H9 (cell line): ENCODE measurements around the gene NECTIN1. TPM values are rescaled to one million over a fixed set of nuclear protein-coding genes. Genes with fewer than 3 reads are reported as not detected.
A peak's percentile ranks its signal among the peaks of the same experiment; 100 is the strongest.

Experiments
- DNase-seq: peaks from one replicate; pipeline ENCODE4 v3.0.0-alpha.2; 2017
- H2AFZ ChIP-seq: one replicate; pipeline ENCODE4 v1.6.1; 2013; ENCODE audit warnings: mild to moderate bottlenecking, low read length, control low read depth, moderate library complexity
- H2AK5ac ChIP-seq: 2 replicates; pipeline ENCODE4 v1.6.1; 2013; ENCODE audit warnings: low read length, control low read depth, mixed read lengths; ENCODE audit not compliant: insufficient read length
- H2BK120ac ChIP-seq: one replicate; pipeline ENCODE4 v1.6.1; 2013; ENCODE audit warnings: low read depth, mild to moderate bottlenecking, low read length, control low read depth, inconsistent platforms; ENCODE audit not compliant: poor library complexity, severe bottlenecking
- H2BK12ac ChIP-seq: 2 replicates; pipeline ENCODE4 v1.6.1; 2013; ENCODE audit warnings: low read length, control low read depth, mixed read lengths, low read depth; ENCODE audit not compliant: insufficient read length
- H2BK15ac ChIP-seq: 2 replicates; pipeline ENCODE4 v1.6.1; 2013; ENCODE audit warnings: low read depth, low read length, control low read depth
- H2BK20ac ChIP-seq: one replicate; pipeline ENCODE4 v1.6.1; 2013; ENCODE audit warnings: low read depth, mild to moderate bottlenecking, low read length, control low read depth, inconsistent platforms; ENCODE audit not compliant: poor library complexity, severe bottlenecking
- H2BK5ac ChIP-seq: 2 replicates; pipeline ENCODE4 v1.6.1; 2013; ENCODE audit warnings: low read length, control low read depth, mixed read lengths; ENCODE audit not compliant: insufficient read length
- H3K14ac ChIP-seq: 2 replicates; pipeline ENCODE4 v1.6.1; 2013; ENCODE audit warnings: low read length, control low read depth; ENCODE audit not compliant: insufficient read depth
- H3K18ac ChIP-seq: 2 replicates; pipeline ENCODE4 v1.6.1; 2013; ENCODE audit warnings: low read depth, mild to moderate bottlenecking, mixed read lengths, low read length, control low read depth; ENCODE audit not compliant: insufficient read length
- H3K23ac ChIP-seq: 2 replicates; pipeline ENCODE4 v1.6.1; 2013; ENCODE audit warnings: low read length, control low read depth, mixed read lengths, low read depth; ENCODE audit not compliant: insufficient read length
- H3K23me2 ChIP-seq: 2 replicates; pipeline ENCODE4 v1.6.1; 2013; ENCODE audit warnings: low read depth, mild to moderate bottlenecking, mixed read lengths, low read length, control low read depth; ENCODE audit not compliant: insufficient read length, poor library complexity, severe bottlenecking
- H3K27ac ChIP-seq: 2 replicates; pipeline ENCODE4 v1.5.1; 2013; ENCODE audit warnings: low read length, control low read depth, mixed read lengths, low read depth; ENCODE audit not compliant: insufficient read length
- H3K27me3 ChIP-seq: 2 replicates; pipeline ENCODE4 v1.6.1; 2013; ENCODE audit warnings: low read length, control low read depth, inconsistent platforms; ENCODE audit not compliant: insufficient read depth
- H3K4ac ChIP-seq: 2 replicates; pipeline ENCODE4 v1.6.1; 2013; ENCODE audit warnings: low read depth, mild to moderate bottlenecking, control low read depth, inconsistent platforms, low read length, moderate library complexity
- H3K4me1 ChIP-seq: 2 replicates; pipeline ENCODE4 v1.6.1; 2013; ENCODE audit warnings: low read length, control low read depth, inconsistent platforms; ENCODE audit not compliant: insufficient read depth
- H3K4me2 ChIP-seq: 2 replicates; pipeline ENCODE4 v1.6.1; 2013; ENCODE audit warnings: low read length, control low read depth, mixed read lengths; ENCODE audit not compliant: insufficient read length, insufficient read depth
- H3K56ac ChIP-seq: 2 replicates; pipeline ENCODE4 v1.6.1; 2013; ENCODE audit warnings: low read depth, mild to moderate bottlenecking, mixed read lengths, low read length, control low read depth; ENCODE audit not compliant: insufficient read length
- H3K79me1 ChIP-seq: 2 replicates; pipeline ENCODE4 v1.6.1; 2013; ENCODE audit warnings: low read depth, mild to moderate bottlenecking, moderate library complexity, low read length, control low read depth, inconsistent platforms; ENCODE audit not compliant: insufficient read depth, poor library complexity, severe bottlenecking
- H3K79me2 ChIP-seq: 2 replicates; pipeline ENCODE4 v1.6.1; 2013; ENCODE audit warnings: low read length, control low read depth, inconsistent platforms; ENCODE audit not compliant: insufficient read depth
- H3K9ac ChIP-seq: 2 replicates; pipeline ENCODE4 v1.6.1; 2013; ENCODE audit warnings: low read length, control low read depth, mixed read lengths; ENCODE audit not compliant: insufficient read length; ENCODE audit errors: extremely low read depth
- H3K9me3 ChIP-seq: one replicate; pipeline ENCODE4 v1.6.1; 2013; ENCODE audit warnings: low read depth, low read length, inconsistent platforms; ENCODE audit not compliant: control insufficient read depth
- H3T11ph ChIP-seq: one replicate; pipeline ENCODE4 v1.6.1; 2013; ENCODE audit warnings: mild to moderate bottlenecking, low read length, control low read depth, inconsistent platforms
- H4K20me1 ChIP-seq: one replicate; pipeline ENCODE4 v1.6.1; 2013; ENCODE audit not compliant: control insufficient read depth, insufficient read length, insufficient read depth
- H4K5ac ChIP-seq: 2 replicates; pipeline ENCODE4 v1.6.1; 2013; ENCODE audit warnings: low read depth, mild to moderate bottlenecking, mixed read lengths, low read length, control low read depth; ENCODE audit not compliant: insufficient read length
- H4K8ac ChIP-seq: replicated peaks from 2 replicates; pipeline ENCODE4 v1.6.1; 2013; ENCODE audit warnings: low read length, control low read depth, mixed read lengths, low read depth; ENCODE audit not compliant: insufficient read length
- H4K91ac ChIP-seq: 2 replicates; pipeline ENCODE4 v1.6.1; 2013; ENCODE audit warnings: low read depth, mild to moderate bottlenecking, moderate library complexity, mixed read lengths, low read length, control low read depth; ENCODE audit not compliant: insufficient read length
- H3K27ac Mint-ChIP-seq, 3 experiments: 2 replicates in 2 of 3; 3 replicates in 1 of 3; pipeline ENCODE4 v1.8.0; 2020 to 2021; ENCODE audit warnings: mixed read lengths in 3 of 3, mild to moderate bottlenecking in 1 of 3, moderate library complexity in 1 of 3
- H3K27me3 Mint-ChIP-seq: 2 replicates; pipeline ENCODE4 v1.8.0; 2021; ENCODE audit warnings: low read depth, mild to moderate bottlenecking, moderate library complexity, mixed read lengths
- H3K36me3 Mint-ChIP-seq, 3 experiments: 2 replicates in 2 of 3; 3 replicates in 1 of 3; pipeline ENCODE4 v1.8.0; 2020 to 2021; ENCODE audit warnings: low read depth in 3 of 3, mixed read lengths in 3 of 3; ENCODE audit not compliant: insufficient read depth in 1 of 3
- H3K4me1 Mint-ChIP-seq, 2 experiments: 2 replicates each; pipeline ENCODE4 v1.8.0; 2020; ENCODE audit warnings: mixed read lengths in 2 of 2
- H3K4me3 Mint-ChIP-seq, 2 experiments: 2 replicates in 1 of 2; 3 replicates in 1 of 2; pipeline ENCODE4 v1.8.0; 2020 to 2021; ENCODE audit warnings: mild to moderate bottlenecking in 2 of 2, mixed read lengths in 2 of 2, moderate library complexity in 1 of 2
- H3K9me3 Mint-ChIP-seq, 2 experiments: 2 replicates in 1 of 2; 3 replicates in 1 of 2; pipeline ENCODE4 v1.8.0; 2020; ENCODE audit warnings: mild to moderate bottlenecking in 2 of 2, mixed read lengths in 2 of 2, moderate library complexity in 1 of 2
- CTCF ChIP-seq: fragments of 200-600 bp; sonication (generic); conservative IDR thresholded peaks from 3 replicates; pipeline ENCODE4 v1.8.0; 2021; ENCODE audit warnings: antibody characterized with exemption, mild to moderate bottlenecking
- whole genome bisulfite sequencing: extraction: QIAGEN DNeasy Blood & Tissue Kit; methylation state at CpG from one replicate; pipeline ENCODE4 v1.1.7; 2013; ENCODE audit warnings: missing lambda C conversion rate, low lambda C conversion rate, mixed read lengths; ENCODE audit not compliant: insufficient read length; ENCODE audit errors: extremely low coverage; 5-methylcytosine and 5-hydroxymethylcytosine counted together
- total RNA-seq: library from RNA; stranded (reverse); gene quantifications from 2 replicates; pipeline ENCODE4 v1.2.1, GENCODE V29; 2021

NECTIN1 gene
- total RNA-seq, 1 experiment from 2014 or later, result 113 TPM

- Histone ChIP-seq H3K23ac (no peak overlapping the region), H4K8ac (no peak overlapping the region), H2BK15ac (no peak overlapping the region), H3K18ac (no peak overlapping the region), H2BK20ac (no peak overlapping the region), H3K27ac (no peak overlapping the region), H2BK12ac (no peak overlapping the region), H3K23me2 (peaks cover 2% of the 10 kb centered on the region), H4K91ac (no peak overlapping the region), H2BK120ac (no peak overlapping the region), H2BK5ac (no peak overlapping the region), H3K14ac (no peak overlapping the region), H3T11ph (no peak overlapping the region), H3K4me1 (no peaks in the 10 kb centered on the region), H4K5ac (no peak overlapping the region), H3K9me3 (no peaks in the 10 kb centered on the region), H2AK5ac (no peak overlapping the region), H3K4me2 (no peak overlapping the region), H2AFZ (no peak overlapping the region), H3K56ac (no peak overlapping the region), H3K27me3 (peaks cover 2% of the 10 kb centered on the region; the same call in 1 of the 2 replicates), H3K4ac (no peak overlapping the region), H4K20me1 (no peaks in the 10 kb centered on the region), H3K79me1 (no peaks in the 10 kb centered on the region), H3K79me2 (no peaks in the 10 kb centered on the region), H3K9ac (no peak overlapping the region)
- no peak overlapping the region for H3K4me3 Mint-ChIP-seq
- WGBS, result no CpG with 5 or more reads among the region's 4 CpGs
- H3K36me3 Mint-ChIP-seq, result no peaks in the 10 kb centered on the region
- H3K27ac Mint-ChIP-seq, result no peak overlapping the region
- peaks cover 47% of the 10 kb centered on the region in 2 experiments for H3K4me1 Mint-ChIP-seq
- DNase-seq, result no peak
- H3K27me3 Mint-ChIP-seq, result peaks cover 77% of the 10 kb centered on the region
- TF ChIP-seq CTCF, result peak; percentile 21; the same call in 1 of the 3 replicates
- H3K9me3 Mint-ChIP-seq, result no peaks in the 10 kb centered on the region; a peak in 1 of 5 replicates
These were observed 120.2 kb downstream of the NECTIN1 start for GRCh38 chr11:119608781-119609180.
